GM21528 (cell line): Measurements from ENCODE around the gene ARL6IP5.

ENCODE experiments used
- ATAC-seq: cut with Tn5 transposase; IDR thresholded peaks from one replicate; pipeline ENCODE4 v1.9.1; 2021; ENCODE audit warnings: mild to moderate bottlenecking, moderate library complexity; ENCODE audit not compliant: unreplicated experiment, low FRiP score

ARL6IP5 gene

DNA sequence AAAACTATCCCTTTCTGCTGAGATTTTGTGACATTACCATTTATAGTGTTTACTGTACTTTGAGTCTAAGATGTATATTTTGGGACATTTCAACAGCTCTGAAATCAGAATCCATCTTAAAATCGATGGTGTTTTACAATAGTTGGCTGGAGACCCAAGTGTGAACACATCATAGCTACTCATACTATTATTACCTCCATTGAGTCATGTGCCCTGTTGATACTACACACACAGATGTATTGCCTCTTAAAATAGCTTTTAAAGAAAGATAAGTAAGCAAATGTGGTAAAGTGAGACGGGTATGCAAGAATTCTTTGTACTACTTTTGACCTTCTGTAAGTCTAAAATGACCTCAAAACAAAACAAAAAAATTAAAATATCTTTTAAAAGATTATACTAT lies 31.0 kb downstream of the ARL6IP5 start:
- ATAC-seq = no peak

DNA sequence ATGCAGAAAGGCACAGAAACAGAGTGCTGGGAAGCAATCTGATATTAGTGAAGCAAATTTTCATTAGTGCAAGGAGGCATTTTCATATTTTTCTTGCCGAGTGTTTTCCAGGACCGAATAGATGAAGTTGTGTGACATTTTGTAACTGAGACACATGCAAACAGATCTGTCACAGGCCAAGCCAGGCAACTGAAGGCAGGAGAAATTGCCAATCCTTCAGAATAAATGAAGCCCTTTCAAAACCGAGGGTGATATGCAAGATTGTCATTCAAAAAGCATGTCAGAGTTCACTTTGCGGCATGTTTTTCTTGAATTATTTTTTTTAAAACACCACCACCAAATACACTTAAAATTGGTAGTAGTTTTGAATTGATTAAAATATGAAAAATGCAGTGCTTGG lies 31.4 kb downstream of the ARL6IP5 start:
- no peak for ATAC-seq

DNA sequence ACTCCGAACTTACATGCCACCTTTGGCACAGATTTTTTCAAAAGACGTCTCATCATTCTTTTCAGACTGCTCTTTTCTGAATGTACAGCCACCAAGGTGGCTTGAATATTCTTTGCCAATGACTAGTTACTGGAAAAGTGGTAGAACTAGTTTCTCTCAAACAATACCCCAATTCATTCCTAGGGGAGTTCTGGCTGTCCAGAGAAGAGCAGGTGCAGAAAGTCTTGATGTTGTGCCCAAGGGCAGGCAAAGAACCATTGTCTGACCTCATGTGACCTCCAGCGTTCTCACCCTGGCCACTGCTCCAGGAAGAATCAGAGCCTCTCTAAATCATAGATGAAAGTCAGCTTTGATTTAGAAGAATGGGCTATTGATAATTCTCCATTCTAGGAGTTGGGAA lies 32.2 kb downstream of the ARL6IP5 start:
- no peak for ATAC-seq

DNA sequence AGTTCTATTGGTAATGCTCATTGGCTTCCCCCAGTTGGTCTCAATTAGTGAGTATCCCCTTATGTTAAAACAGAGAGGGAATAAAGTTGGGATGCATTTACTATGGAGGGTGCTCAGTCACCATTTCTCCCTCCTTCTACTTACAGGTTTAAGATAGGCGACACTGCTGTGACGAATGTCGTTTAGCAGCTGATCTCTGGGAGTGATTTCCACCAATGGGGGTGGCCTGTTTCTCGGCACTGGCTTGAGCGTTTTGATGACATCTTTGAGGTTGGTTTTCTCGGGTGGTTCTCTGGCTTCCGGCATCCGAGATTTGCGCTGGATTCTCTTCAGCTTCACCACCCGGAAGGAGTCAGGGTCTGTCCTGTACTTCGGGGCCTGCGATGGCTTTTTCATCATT lies 33.8 kb downstream of the ARL6IP5 start:
- no peak for ATAC-seq

GRCh38 chr3:69119138-69119537 lies 34.4 kb downstream of the ARL6IP5 start:
- no peak for ATAC-seq

DNA sequence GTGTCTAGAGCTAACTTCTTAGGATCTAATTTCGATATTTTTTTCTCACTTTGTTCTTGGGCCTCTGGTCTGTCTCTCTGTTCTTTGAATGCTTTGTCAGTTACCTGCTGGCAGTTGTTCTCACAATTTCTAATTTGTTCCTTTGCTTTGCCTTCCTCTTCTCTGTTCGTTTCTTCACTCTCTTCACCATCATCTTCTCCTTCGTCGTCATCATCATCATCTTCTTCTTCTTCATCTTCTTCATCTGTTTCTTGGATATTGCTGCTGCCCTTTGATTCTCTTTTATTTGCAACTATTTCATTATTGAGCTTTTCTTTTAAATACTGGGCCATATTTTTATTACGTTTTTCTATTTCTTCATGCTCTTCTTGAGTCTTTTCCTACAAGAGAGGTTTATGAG lies 34.9 kb downstream of the ARL6IP5 start:
- no peak for ATAC-seq

GRCh38 chr3:69120879-69121464 lies 36.2 kb downstream of the ARL6IP5 start:
- ATAC-seq = peak; percentile 89

DNA sequence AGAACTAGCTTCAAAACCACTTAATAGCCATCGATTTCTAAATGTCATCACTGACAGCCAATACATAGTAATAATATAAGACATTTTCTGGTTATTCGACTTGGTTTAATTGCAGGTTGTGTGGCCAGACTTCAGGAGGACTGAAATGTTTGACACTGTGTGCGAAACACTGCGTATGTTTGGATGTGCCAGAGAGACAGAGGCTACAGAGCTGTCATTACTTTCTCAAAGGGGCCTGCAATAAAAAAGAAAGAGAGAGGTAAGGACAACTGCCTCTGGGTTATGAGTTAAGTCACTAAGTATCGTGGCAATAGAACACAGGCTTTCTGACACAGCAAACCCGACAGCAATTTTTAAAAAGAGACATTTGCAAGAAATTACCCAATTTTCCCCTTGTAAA lies 36.8 kb downstream of the ARL6IP5 start:
- no peak for ATAC-seq

DNA sequence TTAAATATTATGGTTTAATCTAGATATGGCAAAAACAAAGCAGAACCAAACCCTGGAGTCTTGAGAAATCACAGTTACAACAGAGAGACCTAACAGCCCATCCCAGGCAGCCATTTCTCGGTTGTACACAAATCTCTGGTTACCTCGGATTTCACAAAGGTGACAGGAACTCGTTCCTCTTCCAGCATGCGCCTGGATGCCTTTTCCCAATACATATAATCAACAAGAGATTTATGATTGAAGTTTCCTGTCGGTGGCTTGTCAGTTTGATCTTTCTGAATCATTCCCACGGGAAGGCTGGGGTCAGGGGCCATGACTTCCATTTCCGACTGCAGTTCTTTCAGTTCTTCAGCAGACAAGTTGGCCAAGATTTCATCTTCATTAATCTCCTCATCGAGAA lies 37.2 kb downstream of the ARL6IP5 start:
- ATAC-seq = no peak

DNA sequence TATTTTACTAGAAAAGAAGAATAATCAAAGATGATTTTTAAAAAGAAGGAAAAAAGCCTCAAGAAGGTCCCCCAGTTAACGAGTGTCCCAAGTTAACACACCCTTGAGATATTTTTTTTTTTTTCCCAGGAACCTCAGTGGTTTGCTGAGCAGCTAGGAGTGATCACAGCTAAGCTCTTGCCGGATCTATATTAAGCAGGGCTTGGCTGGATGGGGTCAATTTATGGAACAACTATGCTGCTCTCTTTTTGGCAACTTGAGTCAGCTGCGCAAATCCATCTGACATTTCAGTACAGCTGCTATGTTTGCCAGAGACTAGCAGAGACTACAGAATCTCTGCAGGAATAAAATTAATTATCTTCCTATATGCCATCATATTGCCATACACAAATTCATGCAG lies 37.7 kb downstream of the ARL6IP5 start, which contains the start of gene LMOD3:
Gene LMOD3, minus strand, starts transcription at position 193 of the 400 bp plus-strand sequence. CDS start 209 bp downstream, outside the sequence.
- no peak for ATAC-seq

GRCh38 chr3:69126216-69126615 lies 41.5 kb downstream of the ARL6IP5 start:
- ATAC-seq = no peak

GRCh38 chr3:69126999-69127398 lies 42.3 kb downstream of the ARL6IP5 start:
- ATAC-seq = no peak

GRCh38 chr3:69128509-69128908 lies 43.8 kb downstream of the ARL6IP5 start:
- ATAC-seq = no peak

GRCh38 chr3:69129531-69129930 lies 44.8 kb downstream of the ARL6IP5 start:
- no peak for ATAC-seq

GRCh38 chr3:69130689-69131088 lies 46.0 kb downstream of the ARL6IP5 start:
- ATAC-seq = peak; percentile 95

GRCh38 chr3:69137005-69137404 lies 52.3 kb downstream of the ARL6IP5 start:
- ATAC-seq = no peak

- ATAC-seq = no peak
These were observed 52.7 kb downstream of the ARL6IP5 start for GRCh38 chr3:69137412-69137811.

GRCh38 chr3:69141313-69141712 lies 56.6 kb downstream of the ARL6IP5 start:
- ATAC-seq = no peak

- no peak for ATAC-seq
These were observed 57.4 kb downstream of the ARL6IP5 start for GRCh38 chr3:69142090-69142489.

GRCh38 chr3:69142797-69143454 lies 58.2 kb downstream of the ARL6IP5 start:
- ATAC-seq = no peak

GRCh38 chr3:69143612-69144011 lies 58.9 kb downstream of the ARL6IP5 start:
- no peak for ATAC-seq

GRCh38 chr3:69144631-69145245 lies 60.0 kb downstream of the ARL6IP5 start:
- no peak for ATAC-seq
